Measurements from ENCODE around the gene ATG2A. TPM values are rescaled to one million over a fixed set of nuclear protein-coding genes. Genes with fewer than 3 reads are reported as not detected.

Gene ATG2A
- total RNA-seq, 5 donors from 2014 or later (not counting 1 experiment from before 2014, with no cell fraction given), result 50.9 to 165 (median 55.4) TPM

GRCh38 chr11:64854534-64855502 lies 62.2 kb downstream of the ATG2A start:
- no peak for ATAC-seq (replicated peaks in 1 of 4)

GRCh38 chr11:64854157-64854533 lies 62.9 kb downstream of the ATG2A start:
- Histone ChIP-seq H3K4me1 (ENCODE audit: control insufficient read depth in 1 of 2, extremely low read depth in 1 of 2, insufficient read depth in 2 of 2, low read length in 2 of 2) (peaks cover 82 to 100% of the 10 kb centered on the region in 2 experiments), H3K4me3 (ENCODE audit: control insufficient read depth in 1 of 2, extremely low read depth in 1 of 2, low read length in 1 of 2) (no peak overlapping the region), H3K36me3 (ENCODE audit: control insufficient read depth in 2 of 2, extremely low read depth in 1 of 2, insufficient read depth in 1 of 2, low read length in 1 of 2) (peaks cover 27 to 65% of the 10 kb centered on the region in 2 donors), H3K27ac (ENCODE audit: low read length) (peak overlapping the region; percentile 93), H3K27me3 (replicated peaks in 1 of 2; ENCODE audit: control insufficient read depth in 2 of 2, extremely low read depth in 1 of 2, insufficient read depth in 2 of 2, low read length in 1 of 2) (no peaks in the 10 kb centered on the region), H3K9me3 (no peaks in the 10 kb centered on the region)
- POLR2A ChIA-PET, result interaction anchor here in 1 of 2 donors (1.1 kb wide), 1 partner anchor 11 kb away, joined by 4 read pairs; no protein-coding TSS in a partner anchor
- no peaks in the 10 kb centered on the region for H3K9me3 Mint-ChIP-seq
- peak overlapping the region; percentile 95 to 97 for H3K27ac Mint-ChIP-seq
- peak overlapping the region in 2 of 3 donors; percentile 55 to 83 for H3K4me3 Mint-ChIP-seq
- DNase-seq, result no peak
- 87% methylated on average over 23 of the region's 25 CpGs for WGBS (ENCODE audit: insufficient coverage)
- no peak for ATAC-seq (replicated peaks in 1 of 4)
- H3K27me3 Mint-ChIP-seq, result no peaks in the 10 kb centered on the region
- peaks cover 30% of the 10 kb centered on the region for H3K36me3 Mint-ChIP-seq
- CTCF ChIA-PET, result no interaction called here
- H3K4me1 Mint-ChIP-seq, result peaks cover 82 to 92% (median 90%) of the 10 kb centered on the region in 3 donors

More at GRCh38 chr11:64854534-64855502, 62.2 kb downstream of the ATG2A start:
- H3K4me3 ChIP-seq (ENCODE audit: control insufficient read depth in 1 of 2, extremely low read depth in 1 of 2, low read length in 1 of 2), result no peak overlapping the region
- H3K27me3 ChIP-seq (replicated peaks in 1 of 2; ENCODE audit: control insufficient read depth in 2 of 2, extremely low read depth in 1 of 2, insufficient read depth in 2 of 2, low read length in 1 of 2), result no peaks in the 10 kb centered on the region
- no peaks in the 10 kb centered on the region for H3K9me3 ChIP-seq
- CTCF ChIA-PET, result interaction anchor here in 1 of 2 donors (0.5 to 0.6 kb wide), 2 partner anchors 45 to 246 kb away, joined by 3 to 5 read pairs; no protein-coding TSS in a partner anchor
- Mint-ChIP-seq H3K27ac (peak overlapping the region; percentile 95 to 97), H3K36me3 (peaks cover 30% of the 10 kb centered on the region), H3K9me3 (no peaks in the 10 kb centered on the region), H3K4me3 (peak overlapping the region; percentile 51 to 83 (median 62)), H3K4me1 (peaks cover 83 to 92% (median 90%) of the 10 kb centered on the region in 3 donors), H3K27me3 (no peaks in the 10 kb centered on the region)
- H3K27ac ChIP-seq (ENCODE audit: low read length), result peak overlapping the region; percentile 93
- peak in 6 of 35 experiments; percentile 35 to 58 (median 51) for DNase-seq
- H3K4me1 ChIP-seq (ENCODE audit: control insufficient read depth in 1 of 2, extremely low read depth in 1 of 2, insufficient read depth in 2 of 2, low read length in 2 of 2), result peaks cover 83 to 100% of the 10 kb centered on the region in 2 experiments
- POLR2A ChIA-PET, result no interaction called here
- H3K36me3 ChIP-seq (ENCODE audit: control insufficient read depth in 2 of 2, extremely low read depth in 1 of 2, insufficient read depth in 1 of 2, low read length in 1 of 2), result peaks cover 27 to 65% of the 10 kb centered on the region in 2 donors
- WGBS (ENCODE audit: insufficient coverage), result 89% methylated on average over 33 of the region's 45 CpGs

GRCh38 chr11:64853709-64854108 lies 63.3 kb downstream of the ATG2A start:
- Histone ChIP-seq H3K9me3 (no peaks in the 10 kb centered on the region), H3K4me3 (ENCODE audit: control insufficient read depth in 1 of 2, extremely low read depth in 1 of 2, low read length in 1 of 2) (peak overlapping the region in 1 of 2 donors; percentile 23), H3K36me3 (ENCODE audit: control insufficient read depth in 2 of 2, extremely low read depth in 1 of 2, insufficient read depth in 1 of 2, low read length in 1 of 2) (peaks cover 27 to 64% of the 10 kb centered on the region in 2 donors), H3K27ac (ENCODE audit: low read length) (peak overlapping the region; percentile 93), H3K27me3 (replicated peaks in 1 of 2; ENCODE audit: control insufficient read depth in 2 of 2, extremely low read depth in 1 of 2, insufficient read depth in 2 of 2, low read length in 1 of 2) (no peaks in the 10 kb centered on the region), H3K4me1 (ENCODE audit: control insufficient read depth in 1 of 2, extremely low read depth in 1 of 2, insufficient read depth in 2 of 2, low read length in 2 of 2) (peaks cover 82 to 100% of the 10 kb centered on the region in 2 experiments)
- WGBS (ENCODE audit: insufficient coverage), result 26% methylated on average over 25 of the region's 27 CpGs
- Mint-ChIP-seq H3K27ac (peak overlapping the region; percentile 95 to 97), H3K4me3 (peak overlapping the region; percentile 39 to 83 (median 55)), H3K9me3 (no peaks in the 10 kb centered on the region), H3K4me1 (peaks cover 82 to 92% (median 90%) of the 10 kb centered on the region in 3 donors), H3K36me3 (peaks cover 27% of the 10 kb centered on the region), H3K27me3 (no peaks in the 10 kb centered on the region)
- CTCF ChIA-PET, result interaction anchor here in 1 of 2 donors (0.9 kb wide), 1 partner anchor 12 kb away, joined by 5 read pairs; no protein-coding TSS in a partner anchor
- POLR2A ChIA-PET, result interaction anchor here (0.5 to 1.1 kb wide), 5 partner anchors 12 to 571 kb away, joined by 3 to 6 read pairs (median 3); partner anchors contain the start of gene SF1 (in 1 of the 2)
- DNase-seq, result peak in 23 of 35 experiments; percentile 33 to 69 (median 47)
- peak; percentile 41 to 67 (median 53) for ATAC-seq (replicated peaks in 1 of 4)

GRCh38 chr11:64852804-64853509 lies 64.1 kb downstream of the ATG2A start:
- no peaks in the 10 kb centered on the region for H3K9me3 Mint-ChIP-seq
- ChIA-PET POLR2A (interaction anchor here (0.6 to 1.1 kb wide), 4 partner anchors 12 to 572 kb away, joined by 3 to 6 read pairs (median 4); partner anchors contain the start of gene SF1 (in 1 of the 2)), CTCF (interaction anchor here in 1 of 2 donors (0.6 to 0.9 kb wide), 2 partner anchors 12 to 42 kb away, joined by 3 to 5 read pairs; no protein-coding TSS in a partner anchor)
- H3K27me3 Mint-ChIP-seq, result no peaks in the 10 kb centered on the region
- peaks cover 27 to 59% of the 10 kb centered on the region in 2 donors for H3K36me3 ChIP-seq (ENCODE audit: control insufficient read depth in 2 of 2, extremely low read depth in 1 of 2, insufficient read depth in 1 of 2, low read length in 1 of 2)
- no peaks in the 10 kb centered on the region for H3K9me3 ChIP-seq
- peaks cover 83 to 100% of the 10 kb centered on the region in 2 experiments for H3K4me1 ChIP-seq (ENCODE audit: control insufficient read depth in 1 of 2, extremely low read depth in 1 of 2, insufficient read depth in 2 of 2, low read length in 2 of 2)
- peak in 1 of 35 experiments; percentile 50 for DNase-seq
- WGBS (ENCODE audit: insufficient coverage), result 88% methylated on average over 11 of the region's 24 CpGs
- peak in 1 of 4 experiments; percentile 12 for ATAC-seq (replicated peaks in 1 of 4)
- H3K27ac ChIP-seq (ENCODE audit: low read length), result peak overlapping the region; percentile 93
- H3K4me3 ChIP-seq (ENCODE audit: control insufficient read depth in 1 of 2, extremely low read depth in 1 of 2, low read length in 1 of 2), result no peak overlapping the region
- H3K27me3 ChIP-seq (replicated peaks in 1 of 2; ENCODE audit: control insufficient read depth in 2 of 2, extremely low read depth in 1 of 2, insufficient read depth in 2 of 2, low read length in 1 of 2), result no peaks in the 10 kb centered on the region
- H3K4me3 Mint-ChIP-seq, result peak overlapping the region; percentile 39 to 83 (median 55)
- peaks cover 84 to 92% (median 92%) of the 10 kb centered on the region in 3 donors for H3K4me1 Mint-ChIP-seq
- peak overlapping the region; percentile 95 to 97 for H3K27ac Mint-ChIP-seq
- peaks cover 23% of the 10 kb centered on the region for H3K36me3 Mint-ChIP-seq

- Histone ChIP-seq H3K4me1 (ENCODE audit: control insufficient read depth in 1 of 2, extremely low read depth in 1 of 2, insufficient read depth in 2 of 2, low read length in 2 of 2) (peaks cover 79 to 100% of the 10 kb centered on the region in 2 experiments), H3K9me3 (no peaks in the 10 kb centered on the region), H3K4me3 (ENCODE audit: control insufficient read depth in 1 of 2, extremely low read depth in 1 of 2, low read length in 1 of 2) (no peak overlapping the region), H3K27me3 (replicated peaks in 1 of 2; ENCODE audit: control insufficient read depth in 2 of 2, extremely low read depth in 1 of 2, insufficient read depth in 2 of 2, low read length in 1 of 2) (no peaks in the 10 kb centered on the region), H3K27ac (ENCODE audit: low read length) (peak overlapping the region; percentile 93), H3K36me3 (ENCODE audit: control insufficient read depth in 2 of 2, extremely low read depth in 1 of 2, insufficient read depth in 1 of 2, low read length in 1 of 2) (peaks cover 27 to 49% of the 10 kb centered on the region in 2 donors)
- peak in 2 of 35 experiments; percentile 37 to 44 for DNase-seq
- 64% methylated on average over 8 of the region's 8 CpGs for WGBS (ENCODE audit: insufficient coverage)
- peak overlapping the region; percentile 46 to 83 (median 57) for H3K4me3 Mint-ChIP-seq
- peaks cover 22% of the 10 kb centered on the region for H3K36me3 Mint-ChIP-seq
- ATAC-seq (replicated peaks in 1 of 4), result no peak
- H3K4me1 Mint-ChIP-seq, result peaks cover 89 to 95% (median 95%) of the 10 kb centered on the region in 3 donors
- H3K9me3 Mint-ChIP-seq, result no peaks in the 10 kb centered on the region
- ChIA-PET POLR2A (no interaction called here), CTCF (interaction anchor here in 1 of 2 donors (0.6 to 1.7 kb wide), 4 partner anchors 21 to 46 kb away, joined by 3 to 5 read pairs (median 3); no protein-coding TSS in a partner anchor)
- peak overlapping the region; percentile 95 to 97 for H3K27ac Mint-ChIP-seq
- H3K27me3 Mint-ChIP-seq, result no peaks in the 10 kb centered on the region
These were observed 65.1 kb downstream of the ATG2A start for GRCh38 chr11:64851831-64852351.

Measured in T-cell (primary cell).